CD4-positive, alpha-beta T cell treated with Interleukin-4 for 1 hour (primary cell): ENCODE measurements around the gene CLDN22.

Experiments
- DNase-seq, 2 donors: peaks; one replicate each; pipeline ENCODE4 v3.0.0-alpha.2; 2020 to 2022

CLDN22 gene

DNA sequence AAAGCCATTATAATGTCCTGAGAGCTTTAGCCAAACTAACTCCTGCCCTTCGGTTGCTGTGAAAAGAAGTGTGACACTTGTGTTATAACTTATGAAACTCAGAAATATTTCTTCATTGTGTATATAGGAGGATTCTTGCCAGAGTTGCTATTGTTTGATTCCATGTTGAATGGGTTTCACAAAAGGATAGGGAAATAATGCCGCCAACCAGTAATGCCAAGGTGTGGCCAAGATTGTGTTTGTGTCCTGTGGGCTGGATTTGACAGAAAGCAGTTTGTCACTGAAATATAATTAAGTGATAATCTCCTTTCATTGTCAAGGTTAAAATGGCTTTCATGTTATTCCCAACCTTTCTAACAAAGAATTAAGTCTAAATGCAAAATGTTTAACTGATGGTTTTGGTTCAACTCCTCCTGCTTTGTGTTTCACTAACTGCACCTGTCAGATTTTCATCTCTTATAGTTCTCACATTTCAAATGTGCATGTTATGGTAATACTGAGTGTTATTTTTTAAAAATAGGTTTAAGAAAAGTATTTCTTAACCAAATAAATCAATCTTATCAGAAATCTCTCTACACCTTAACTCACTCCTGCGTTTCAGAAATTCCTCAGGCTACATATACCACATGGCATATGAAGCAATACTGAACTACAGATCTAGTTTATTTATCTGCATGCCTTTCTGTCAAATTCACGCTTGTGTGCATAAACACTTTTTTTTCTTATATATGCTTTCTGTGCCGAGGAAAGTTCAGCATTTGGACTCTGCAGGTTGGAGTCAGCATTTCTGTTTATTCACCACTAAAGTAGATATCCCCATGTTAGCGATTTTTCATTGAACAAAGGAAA, at the start of gene CLDN22:
Gene CLDN22 (minus strand): TSS at position 66 of the 849 bp plus-strand sequence. CDS start 58 bp downstream, at position 8.
- DNase-seq = no peak

DNA sequence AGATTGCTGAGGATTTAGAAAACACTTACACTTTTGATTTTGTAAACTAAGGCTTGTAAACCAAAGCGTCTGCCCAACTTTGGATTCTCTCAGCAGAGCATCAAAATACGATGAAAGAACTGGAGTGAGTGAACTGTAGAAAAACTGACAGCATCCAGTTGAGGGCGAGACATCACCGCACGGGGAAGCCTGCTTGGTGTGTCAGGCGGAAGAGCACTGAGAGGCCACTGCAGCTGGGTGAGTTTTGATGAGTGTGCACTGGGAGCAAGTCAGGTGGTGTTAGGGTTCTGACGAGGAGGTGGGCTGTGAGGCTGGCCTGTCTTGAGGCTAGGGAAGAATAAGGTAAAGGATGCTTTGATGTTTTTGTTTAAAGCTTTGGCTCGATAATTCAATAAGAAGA, 49.0 kb upstream of the CLDN22 start:
- no peak for DNase-seq

DNA sequence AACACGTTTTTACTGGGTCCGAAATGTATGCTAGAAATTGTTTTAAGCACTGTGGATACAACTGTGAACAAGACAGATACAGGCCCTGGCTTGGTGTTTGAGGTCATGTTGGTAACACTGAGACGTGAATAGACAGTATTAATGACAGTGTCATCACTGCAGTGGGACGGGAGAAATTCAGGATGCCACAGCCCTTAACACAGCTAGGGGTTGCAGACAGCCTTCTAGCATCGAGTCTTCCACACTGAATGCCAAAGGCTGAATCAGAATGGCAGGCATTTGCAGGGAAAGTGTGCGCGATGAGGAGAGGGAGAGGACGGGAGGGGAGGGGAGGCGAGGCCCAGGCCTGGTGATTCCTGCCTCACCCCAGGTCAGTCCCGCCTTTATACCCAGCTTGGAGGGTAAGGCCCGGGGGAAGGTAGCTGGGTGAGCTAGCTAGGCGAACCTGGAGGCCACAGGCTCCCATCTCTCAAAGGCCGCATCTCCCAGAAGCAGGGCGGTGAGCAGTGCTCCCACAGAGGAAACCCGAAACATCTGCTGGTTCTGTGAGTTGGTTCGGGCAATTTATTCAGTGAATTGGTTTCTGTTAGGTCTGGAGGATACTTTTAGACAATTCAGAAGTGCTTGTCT, 46.2 kb upstream of the CLDN22 start:
- DNase-seq = no peak

DNA sequence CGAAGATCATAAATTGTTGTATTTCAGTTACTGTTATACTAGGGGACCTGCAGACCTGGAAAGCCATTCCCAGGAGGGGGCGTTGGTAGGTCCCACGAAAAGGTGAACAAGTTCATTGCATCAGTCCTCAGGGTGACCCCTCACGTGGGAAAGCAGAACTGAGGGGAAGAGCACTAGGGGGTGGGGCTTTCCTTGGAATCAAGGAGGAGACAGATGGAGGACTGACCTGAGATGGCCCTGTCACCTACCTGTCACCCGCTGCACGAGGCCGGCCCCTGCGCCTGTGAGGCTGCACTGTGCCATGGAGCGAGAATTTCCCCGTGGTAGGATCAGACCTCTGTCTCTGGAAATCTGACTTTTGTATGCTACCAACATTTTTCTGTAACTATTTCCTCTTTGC, 43.9 kb upstream of the CLDN22 start:
- DNase-seq = no peak

DNA sequence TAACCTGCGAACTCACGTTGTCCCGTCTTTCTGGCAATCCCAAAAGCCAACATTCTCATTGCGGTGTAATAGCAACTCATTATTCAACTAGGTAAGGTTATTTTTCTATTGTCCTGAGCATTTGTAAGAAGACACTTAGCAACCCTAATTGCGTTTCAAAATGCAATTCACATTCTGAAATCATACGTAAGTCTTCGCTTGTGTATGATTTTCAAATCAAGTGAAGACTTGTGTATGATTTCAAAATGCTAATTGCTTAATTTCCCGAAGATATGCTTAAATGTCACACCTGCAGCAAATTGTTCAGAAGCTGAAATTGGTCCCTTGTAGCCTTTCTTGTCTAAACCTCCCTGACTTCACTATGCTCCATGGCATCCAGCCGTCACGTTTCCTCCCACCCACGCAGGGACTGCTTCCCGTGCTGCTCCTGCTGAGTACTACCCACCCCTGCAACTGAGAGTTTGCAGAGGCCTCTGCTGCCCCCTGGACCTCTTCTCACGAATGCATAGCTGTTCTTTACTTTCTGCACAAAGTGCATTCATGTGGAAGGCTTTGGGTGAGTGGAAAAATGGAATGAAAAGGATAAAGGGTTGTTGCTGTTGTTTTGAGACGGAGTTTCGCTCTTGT, 43.0 kb upstream of the CLDN22 start:
- DNase-seq = no peak

DNA sequence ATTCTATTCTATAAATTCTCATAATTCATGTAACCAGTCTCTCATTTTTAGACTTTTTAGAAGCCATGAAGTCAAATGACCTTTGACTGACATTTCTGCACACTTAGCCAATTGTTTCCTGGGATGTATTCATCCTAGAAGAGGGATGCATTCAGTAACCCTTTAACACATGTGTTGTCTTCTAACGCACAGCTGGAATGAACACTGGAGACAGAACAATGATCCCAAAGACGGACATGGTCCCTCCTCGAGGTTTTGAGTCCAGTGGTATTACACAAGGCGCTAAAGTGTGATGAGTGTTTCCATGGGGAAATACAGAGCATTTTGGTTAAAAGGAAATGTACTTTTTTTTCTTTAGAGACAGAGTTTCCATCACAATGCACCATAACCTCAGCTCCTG, 42.0 kb upstream of the CLDN22 start:
- DNase-seq = no peak

DNA sequence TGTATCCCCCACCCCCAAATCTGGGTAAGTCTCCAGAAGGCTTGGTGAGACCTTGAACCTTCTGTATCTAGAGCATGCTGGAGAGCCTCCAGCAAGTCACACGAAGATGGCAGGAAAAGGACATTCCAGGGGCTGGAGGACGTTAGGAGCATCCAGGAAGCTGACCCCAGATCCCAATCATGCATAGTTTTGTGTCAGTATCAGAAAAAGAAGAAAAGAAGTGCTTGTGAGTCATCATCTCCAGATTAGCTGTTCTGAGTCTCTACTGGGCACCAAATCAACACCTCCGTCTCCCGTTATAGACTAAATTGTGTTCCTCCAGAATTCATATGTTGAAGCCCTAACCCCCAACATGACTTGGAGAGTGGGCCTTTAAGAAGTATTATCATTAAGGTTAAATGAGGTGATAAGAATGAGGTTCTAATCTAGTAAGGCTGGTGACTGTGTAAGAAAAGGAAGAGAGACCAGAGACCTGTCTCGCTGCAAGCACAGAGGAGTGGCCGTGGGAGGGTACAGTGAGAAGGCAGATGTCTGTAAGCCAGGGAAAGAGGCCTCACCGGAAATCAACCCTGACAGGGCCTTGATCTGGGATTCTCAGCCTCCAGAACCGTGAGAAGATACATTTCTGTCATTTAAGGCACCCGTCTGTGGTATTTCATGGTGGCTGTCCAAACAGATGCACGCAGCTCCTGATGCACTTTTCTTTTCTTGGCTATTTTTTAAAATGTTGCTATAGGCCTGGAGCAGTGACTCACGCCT, 40.3 kb upstream of the CLDN22 start:
- DNase-seq = no peak

DNA sequence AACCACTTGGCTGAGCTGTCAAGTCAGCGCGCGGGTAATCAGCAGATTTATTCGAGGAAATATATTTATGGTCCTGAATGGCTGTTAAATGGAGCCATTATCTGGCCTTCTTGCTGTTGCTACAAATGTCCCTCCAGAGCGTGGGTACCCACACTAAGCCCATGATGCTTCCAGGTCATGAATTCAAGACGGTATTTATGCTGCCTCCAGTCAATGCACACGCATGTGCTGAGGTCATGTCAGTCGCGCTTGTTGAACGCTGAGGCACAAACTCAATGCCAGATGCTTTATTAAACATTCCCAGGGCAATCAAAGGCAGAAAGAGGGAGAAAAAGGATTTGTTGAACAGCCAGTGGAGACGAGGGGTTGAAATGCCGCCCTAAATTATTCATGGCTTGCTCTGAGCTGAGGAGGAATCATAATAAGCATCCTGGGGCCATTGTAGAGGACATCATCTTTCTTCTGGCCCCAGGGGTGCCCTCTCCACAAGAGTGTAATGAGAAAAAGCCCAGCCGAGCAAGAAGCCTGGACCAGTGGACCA, 38.2 kb upstream of the CLDN22 start:
- no peak for DNase-seq

DNA sequence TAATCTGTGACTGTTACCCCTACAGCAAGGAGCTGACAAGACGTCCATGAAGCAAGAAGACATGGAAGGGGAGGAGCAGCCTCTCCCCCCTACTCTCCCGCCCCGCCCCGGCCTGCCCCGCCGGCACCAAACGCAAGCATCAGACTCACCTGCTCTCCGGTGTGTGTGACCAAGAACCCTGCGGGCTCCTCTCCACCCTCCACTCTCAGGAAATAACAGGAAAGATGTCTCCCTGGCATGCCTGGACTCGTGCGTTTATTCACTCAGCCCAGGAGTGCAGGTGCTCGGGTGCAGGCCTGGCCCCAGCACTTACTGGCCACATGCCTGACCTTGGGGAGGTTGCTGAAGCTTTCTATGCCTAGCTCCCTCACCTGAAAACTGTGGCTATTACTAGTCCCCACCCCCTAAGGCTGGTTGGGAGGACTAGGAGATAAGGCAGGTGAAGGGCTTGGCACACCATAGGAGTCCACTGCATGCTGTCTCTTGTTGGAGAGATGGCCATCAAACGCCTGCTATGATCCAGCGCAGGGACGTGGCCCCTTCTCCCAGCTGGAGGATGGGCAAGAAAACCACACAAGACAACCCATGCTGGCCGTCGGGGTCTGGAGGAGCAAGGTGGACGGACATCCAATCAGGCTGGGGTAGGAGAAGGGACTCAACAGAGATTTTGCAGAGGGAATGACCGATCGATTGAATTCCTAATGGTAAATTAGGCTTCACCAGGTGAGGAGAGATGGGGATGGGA, 37.0 kb upstream of the CLDN22 start:
- DNase-seq = no peak

DNA sequence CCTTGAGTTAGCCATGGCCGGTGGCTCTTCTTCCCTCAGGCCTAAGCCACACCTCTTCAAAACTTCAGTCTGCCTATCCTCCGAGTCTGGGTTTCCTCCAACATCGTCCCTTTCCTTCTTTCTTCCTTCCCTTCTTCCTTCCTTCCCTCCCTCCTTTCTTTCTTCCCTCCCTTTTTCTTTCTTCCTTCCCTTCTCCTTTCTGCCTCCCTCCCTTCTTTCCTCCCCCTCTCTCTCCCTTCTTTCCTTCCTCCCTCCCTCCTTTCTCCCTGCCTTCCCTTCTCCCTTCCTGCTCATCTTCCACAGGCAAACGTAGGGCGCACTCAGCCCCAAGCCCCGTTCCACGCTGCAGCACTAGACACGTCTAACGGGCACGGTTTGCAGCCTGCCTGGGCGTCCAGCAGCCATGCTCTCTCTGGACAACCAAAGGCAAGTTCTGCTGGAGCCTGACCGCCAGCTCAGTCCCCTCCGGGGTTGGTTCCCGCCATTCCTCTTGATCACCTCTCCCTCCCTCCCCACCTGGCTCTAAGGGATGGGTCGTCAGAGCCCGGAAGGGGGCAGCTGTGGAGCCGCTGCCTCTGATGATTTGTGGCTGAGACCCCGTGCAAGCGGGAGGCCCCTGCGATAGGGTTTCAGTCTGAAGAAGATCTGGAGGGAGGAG, 36.2 kb upstream of the CLDN22 start:
- DNase-seq = no peak

DNA sequence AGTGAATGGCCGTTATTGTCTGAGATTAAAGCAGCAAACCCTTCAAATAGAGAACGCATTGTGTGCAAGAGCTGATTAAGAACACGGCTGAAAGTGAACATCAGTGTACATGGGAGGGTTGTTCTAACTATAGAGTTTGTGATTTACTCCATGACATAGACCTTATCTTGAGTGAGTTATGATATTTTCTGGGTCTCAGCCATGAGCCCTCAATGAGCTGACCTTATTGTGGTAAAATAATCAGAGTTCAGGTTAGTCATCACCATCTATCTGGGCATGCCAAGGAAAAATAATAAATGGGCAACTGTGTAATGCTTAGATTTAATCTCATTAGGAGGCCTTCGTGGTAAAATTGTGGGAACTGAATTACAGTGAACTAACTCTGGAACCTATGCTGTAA, 35.3 kb upstream of the CLDN22 start:
- DNase-seq = no peak

DNA sequence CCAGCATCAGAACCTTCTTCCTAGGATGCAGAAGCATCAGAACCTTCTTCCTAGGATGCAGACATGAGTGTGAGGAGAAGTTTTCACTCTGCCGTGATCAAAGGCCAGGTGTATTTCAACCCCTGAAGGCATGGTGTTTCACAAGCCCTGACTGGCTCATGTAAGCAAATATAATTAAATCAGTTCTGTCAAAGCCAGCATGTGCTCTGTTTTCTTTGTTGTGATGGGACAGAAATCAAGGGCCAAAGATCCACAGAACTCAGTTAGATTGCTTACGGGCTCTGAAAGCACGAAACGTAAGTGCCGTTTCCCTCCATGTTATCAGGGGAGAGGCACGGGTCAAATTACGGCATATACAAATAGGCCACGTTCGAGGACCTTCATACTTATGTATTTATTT, 34.1 kb upstream of the CLDN22 start:
- no peak for DNase-seq

DNA sequence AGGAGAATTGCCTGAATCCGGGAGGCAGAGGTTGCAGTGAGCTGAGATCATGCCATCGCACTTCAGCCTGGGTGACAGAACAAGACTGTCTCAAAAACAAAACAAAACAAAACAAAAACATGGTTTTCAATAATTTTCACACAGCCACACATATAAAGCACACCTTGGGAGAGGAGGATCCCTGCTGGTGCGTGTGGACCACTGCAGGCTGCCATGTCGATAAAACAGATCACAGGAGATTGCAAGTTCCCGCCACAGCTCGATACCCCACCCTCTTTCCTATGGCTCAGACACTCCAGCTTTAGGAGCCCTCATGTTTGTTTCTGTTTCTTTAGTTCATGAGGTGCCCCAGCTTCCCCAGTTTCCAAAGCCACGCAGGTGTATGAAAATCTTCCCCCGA, 33.5 kb upstream of the CLDN22 start:
- DNase-seq = no peak

DNA sequence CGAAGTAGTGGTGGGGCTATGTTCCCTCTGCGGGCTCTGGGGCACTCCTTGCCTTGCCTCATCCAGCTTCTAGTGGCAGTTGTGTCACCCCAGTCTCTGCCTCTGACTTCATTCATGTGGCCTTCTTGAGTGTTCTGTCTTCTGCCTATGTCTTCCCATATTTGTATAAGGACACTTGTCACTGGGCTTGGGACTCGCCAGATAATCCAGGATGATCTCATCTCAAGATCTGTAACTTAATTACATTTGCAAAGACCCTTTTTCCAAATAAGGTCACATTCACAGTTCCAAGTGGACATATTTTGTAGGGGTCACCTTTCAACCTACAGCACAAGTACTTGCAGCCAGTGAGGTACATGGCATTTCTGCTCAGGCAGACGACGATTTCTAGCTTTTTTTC, 32.5 kb upstream of the CLDN22 start:
- no peak for DNase-seq

DNA sequence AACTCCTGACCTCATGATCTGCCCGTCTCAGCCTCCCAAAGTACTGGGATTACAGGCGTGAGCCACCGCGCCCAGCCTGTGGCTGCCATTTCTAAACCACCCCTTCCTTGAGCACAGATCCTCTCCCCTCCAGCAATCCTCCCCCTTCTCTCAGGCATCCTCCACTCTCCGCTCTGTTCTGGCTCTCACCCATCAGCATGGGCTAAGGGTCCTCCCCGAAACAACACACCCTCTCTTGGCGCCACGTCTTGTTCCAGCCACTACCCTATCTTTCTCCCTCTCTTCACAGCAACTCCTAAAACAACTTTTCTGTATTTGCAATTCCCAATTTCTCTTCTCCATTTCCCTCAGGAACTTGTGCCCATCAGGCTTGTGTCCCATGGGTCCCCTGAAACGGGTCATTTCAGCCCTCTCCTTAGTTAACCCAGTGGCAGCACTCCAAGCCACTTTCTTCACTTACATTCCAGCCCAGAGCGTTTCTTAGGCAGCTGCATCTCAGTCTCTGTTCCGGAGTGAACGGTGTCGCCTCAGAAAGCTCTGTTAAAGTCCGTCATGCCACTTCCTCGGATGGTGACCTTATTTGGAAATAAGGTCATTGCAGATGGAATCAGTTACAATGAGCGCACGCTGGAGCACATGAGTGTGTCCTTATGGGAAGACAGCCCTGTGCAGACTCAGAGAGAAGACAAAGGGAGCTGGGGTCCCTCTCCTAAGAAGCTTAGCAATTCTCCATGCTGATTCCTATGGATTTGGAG, 30.4 kb upstream of the CLDN22 start:
- DNase-seq = no peak

DNA sequence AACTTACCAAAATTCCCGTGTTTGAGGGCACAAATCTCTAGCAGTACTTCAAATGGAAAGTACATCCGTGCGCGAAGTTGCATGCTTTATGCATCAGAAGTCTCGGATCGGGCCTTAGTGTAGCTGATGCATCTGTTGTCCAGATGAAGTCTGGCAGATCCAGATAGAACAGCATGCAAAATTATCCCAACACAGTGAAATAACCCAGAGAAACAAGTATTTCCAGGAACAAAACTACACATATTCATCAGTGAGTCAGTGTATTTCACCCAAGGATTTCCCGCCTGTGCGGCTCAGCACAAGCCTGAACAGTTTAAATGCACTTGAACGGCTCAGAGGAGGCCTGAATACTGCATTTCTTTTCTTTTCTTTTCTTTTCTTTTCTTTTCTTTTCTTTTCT, 29.6 kb upstream of the CLDN22 start:
- no peak for DNase-seq

DNA sequence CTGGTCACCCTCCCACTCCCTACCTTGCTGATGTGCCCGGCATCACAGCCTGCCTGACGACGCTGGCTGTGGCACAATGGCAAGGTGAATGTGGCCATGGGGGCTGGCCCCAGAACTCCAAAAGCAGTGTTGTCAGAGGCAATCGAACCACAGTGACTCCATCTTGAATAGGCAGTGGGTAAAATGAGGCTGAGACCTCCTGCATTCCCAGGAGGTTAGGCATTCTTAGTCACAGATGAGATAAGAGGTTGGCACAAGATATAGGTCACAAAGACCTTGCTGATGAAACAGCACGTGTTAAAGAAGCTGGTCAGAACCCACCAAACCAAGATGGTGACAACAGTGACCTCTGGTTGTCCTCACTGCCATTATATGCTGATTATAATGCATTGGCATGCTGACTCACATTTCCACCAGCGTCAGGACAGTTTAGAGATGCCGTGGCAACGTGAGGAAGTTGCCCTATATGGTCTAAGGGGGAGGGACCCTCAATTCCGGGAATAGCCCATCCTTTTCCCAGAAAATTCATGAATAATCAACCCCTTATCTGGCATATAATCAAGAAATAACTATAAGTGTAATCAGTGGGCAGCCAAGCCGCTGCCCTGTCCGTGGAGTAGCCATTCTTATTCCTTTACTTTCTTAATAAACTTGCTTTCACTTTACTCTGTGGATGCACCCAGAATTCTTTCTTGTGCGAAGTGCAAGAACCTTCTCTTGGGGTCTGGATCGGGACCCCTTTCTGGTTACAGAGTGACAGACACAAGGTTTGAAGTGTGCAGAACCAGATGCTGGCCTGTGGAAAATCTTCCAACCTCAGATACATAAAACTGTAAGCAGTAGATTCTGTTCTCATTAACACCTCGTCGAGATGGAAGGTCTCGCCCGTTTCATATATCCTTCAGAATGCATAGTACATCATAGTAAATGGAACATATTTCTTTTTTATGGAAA, 28.9 kb upstream of the CLDN22 start:
- DNase-seq = peak; percentile 2 to 29

DNA sequence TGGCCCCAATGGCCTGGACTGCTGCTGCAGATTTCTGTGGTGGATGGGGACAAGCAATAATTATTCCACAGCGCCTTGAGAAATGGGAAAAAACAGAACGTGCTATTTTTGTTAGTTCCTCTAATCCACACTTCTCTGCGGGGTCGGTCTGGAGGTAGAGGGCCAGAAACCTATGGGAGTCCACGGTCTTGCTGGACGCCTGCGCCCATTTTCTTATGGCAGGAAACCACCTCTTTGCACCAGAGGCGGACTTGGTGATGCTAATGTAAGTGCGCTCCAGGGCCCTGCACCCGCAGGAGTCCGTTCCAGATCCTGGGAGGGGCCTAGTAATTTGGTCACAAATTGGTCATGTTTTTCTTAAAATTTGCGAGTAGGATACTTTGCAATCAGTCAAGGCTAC, 28.1 kb upstream of the CLDN22 start:
- DNase-seq = no peak

DNA sequence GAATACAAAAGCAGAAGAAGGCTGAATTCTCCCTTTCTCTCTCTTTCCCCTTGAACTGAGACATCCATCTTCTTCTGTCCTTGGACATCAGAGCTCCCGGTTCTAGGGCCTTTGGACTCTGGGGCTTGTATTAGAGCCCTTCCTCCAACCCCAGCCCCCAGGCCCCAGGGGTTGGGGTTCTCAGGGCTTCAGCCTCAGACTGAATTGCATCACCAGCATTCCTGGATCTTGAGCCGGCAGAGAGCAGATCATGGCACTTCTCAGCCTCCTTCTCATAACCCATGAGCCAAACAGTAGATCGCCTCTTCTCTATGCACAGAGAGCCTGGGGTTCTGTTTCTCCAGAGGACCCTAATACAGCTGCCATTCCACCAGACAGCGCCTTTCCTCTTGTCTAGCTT, 27.5 kb upstream of the CLDN22 start:
- DNase-seq = no peak

DNA sequence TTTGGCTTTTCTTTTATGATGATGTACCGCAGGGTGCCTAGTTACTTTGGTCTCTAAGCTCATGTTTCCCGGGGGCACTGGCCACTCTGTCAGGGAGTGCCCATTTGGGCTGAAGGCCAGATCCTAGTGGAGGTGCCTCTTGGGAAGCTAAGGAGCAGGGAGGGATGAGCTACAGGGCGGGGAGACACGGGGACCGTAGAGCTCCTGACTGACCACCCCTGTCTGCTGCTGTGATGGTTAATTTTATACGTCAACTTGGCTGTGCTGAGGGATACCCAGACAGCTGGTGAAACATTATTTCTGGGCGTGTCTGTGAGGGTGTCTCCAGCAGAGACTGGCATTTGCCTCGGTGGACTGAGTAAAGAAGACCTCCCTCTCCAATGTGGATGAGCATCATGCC, 27.1 kb upstream of the CLDN22 start:
- DNase-seq = no peak
